ENCODE data around the gene RBBP6. TPM values are rescaled to one million over a fixed set of nuclear protein-coding genes. Genes with fewer than 3 reads are reported as not detected.

Gene RBBP6
- total and polyA plus RNA-seq, 4 donors = 25.1 to 93.3 (median 37.0) TPM

DNA sequence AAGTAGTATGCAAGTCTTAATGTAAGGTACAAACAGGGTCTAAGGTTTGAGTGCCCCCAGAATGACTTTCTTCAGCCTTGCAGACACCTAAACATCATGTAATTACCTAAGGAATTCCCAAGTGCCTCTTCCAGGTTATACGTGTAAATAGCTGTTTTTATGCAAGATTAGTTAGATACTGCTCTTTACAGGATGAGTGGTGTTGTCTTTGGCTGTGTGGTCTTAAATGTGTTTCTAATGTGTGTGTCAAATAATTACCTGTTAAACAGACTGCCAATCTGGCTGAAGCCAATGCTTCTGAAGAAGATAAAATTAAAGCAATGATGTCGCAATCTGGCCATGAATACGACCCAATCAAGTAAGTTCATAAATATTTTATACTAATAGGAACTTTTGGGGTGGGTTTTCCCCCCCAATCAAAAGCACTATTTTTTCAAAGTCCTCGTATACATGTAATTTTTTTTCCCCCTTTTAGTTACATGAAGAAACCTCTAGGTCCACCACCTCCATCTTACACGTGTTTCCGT lies 16.0 kb downstream of the RBBP6 start:
- DNase-seq (no peak), ATAC-seq (ENCODE audit: insufficient read depth, low FRiP score) (no peak)
- H3K36me3 ChIP-seq (ENCODE audit: control insufficient read depth in 4 of 4, insufficient read depth in 4 of 4, low read length in 4 of 4) = peaks cover 3 to 34% (median 17%) of the 10 kb centered on the region in 4 donors
- H3K9ac ChIP-seq (ENCODE audit: insufficient read depth in 1 of 2, low read length in 2 of 2) = no peak overlapping the region
- H3K4me1 ChIP-seq (ENCODE audit: control insufficient read depth in 5 of 5, insufficient read depth in 5 of 5, low read length in 5 of 5) = no peaks in the 10 kb centered on the region
- 92 to 93% methylated on average over 6 of the region's 6 CpGs for WGBS, 2 donors
- no peaks in the 10 kb centered on the region for H3K9me3 ChIP-seq (ENCODE audit: control insufficient read depth in 4 of 4, insufficient read depth in 3 of 4, low read length in 3 of 4)
- no peaks in the 10 kb centered on the region for H3K27me3 ChIP-seq (ENCODE audit: control insufficient read depth in 3 of 3, insufficient read depth in 3 of 3, low read length in 2 of 3)
- no peak for TF ChIP-seq CTCF (IDR thresholded peaks at IDR 0.05; ENCODE audit: control extremely low read depth, extremely low read depth)
- H3K27ac ChIP-seq (ENCODE audit: low read depth in 1 of 2, low read length in 1 of 2) = no peak overlapping the region
- H3K4me3 ChIP-seq = no peak overlapping the region

GRCh38 chr16:24562811-24563210 lies 23.4 kb downstream of the RBBP6 start:
- no peak for ATAC-seq (ENCODE audit: insufficient read depth, low FRiP score)
- H3K4me3 ChIP-seq = no peak overlapping the region
- H3K36me3 ChIP-seq (ENCODE audit: control insufficient read depth in 4 of 4, insufficient read depth in 4 of 4, low read length in 4 of 4) = peaks cover 23 to 76% (median 49%) of the 10 kb centered on the region in 4 donors
- no peak for TF ChIP-seq CTCF (IDR thresholded peaks at IDR 0.05; ENCODE audit: control extremely low read depth, extremely low read depth)
- H3K4me1 ChIP-seq (ENCODE audit: control insufficient read depth in 5 of 5, insufficient read depth in 5 of 5, low read length in 5 of 5) = no peaks in the 10 kb centered on the region
- DNase-seq = no peak
- H3K27me3 ChIP-seq (ENCODE audit: control insufficient read depth in 3 of 3, insufficient read depth in 3 of 3, low read length in 2 of 3) = no peaks in the 10 kb centered on the region
- no peak overlapping the region for H3K27ac ChIP-seq (ENCODE audit: low read depth in 1 of 2, low read length in 1 of 2)
- no peaks in the 10 kb centered on the region for H3K9me3 ChIP-seq (ENCODE audit: control insufficient read depth in 4 of 4, insufficient read depth in 3 of 4, low read length in 3 of 4)
- H3K9ac ChIP-seq (ENCODE audit: insufficient read depth in 1 of 2, low read length in 2 of 2) = no peak overlapping the region

GRCh38 chr16:24568392-24568791 lies 29.0 kb downstream of the RBBP6 start:
- DNase-seq (peak in 2 of 3 donors; percentile 15 to 19), ATAC-seq (ENCODE audit: insufficient read depth, low FRiP score) (no peak)
- peaks cover 0 to 2% (median under 1%) of the 10 kb centered on the region in 4 donors for H3K9me3 ChIP-seq (ENCODE audit: control insufficient read depth in 4 of 4, insufficient read depth in 3 of 4, low read length in 3 of 4)
- 83 to 90% methylated on average over 4 of the region's 4 CpGs for WGBS, 2 donors
- no peak for TF ChIP-seq CTCF (IDR thresholded peaks at IDR 0.05; ENCODE audit: control extremely low read depth, extremely low read depth)
- no peak overlapping the region for H3K4me3 ChIP-seq
- H3K36me3 ChIP-seq (ENCODE audit: control insufficient read depth in 4 of 4, insufficient read depth in 4 of 4, low read length in 4 of 4) = peaks cover 26 to 78% (median 62%) of the 10 kb centered on the region in 4 donors
- H3K27ac ChIP-seq (ENCODE audit: low read depth in 1 of 2, low read length in 1 of 2) = no peak overlapping the region
- no peaks in the 10 kb centered on the region for H3K4me1 ChIP-seq (ENCODE audit: control insufficient read depth in 5 of 5, insufficient read depth in 5 of 5, low read length in 5 of 5)
- H3K9ac ChIP-seq (ENCODE audit: insufficient read depth in 1 of 2, low read length in 2 of 2) = no peak overlapping the region
- no peaks in the 10 kb centered on the region for H3K27me3 ChIP-seq (ENCODE audit: control insufficient read depth in 3 of 3, insufficient read depth in 3 of 3, low read length in 2 of 3)

GRCh38 chr16:24571096-24571495 lies 31.7 kb downstream of the RBBP6 start:
- 68 to 89% methylated on average over 6 of the region's 6 CpGs for WGBS, 2 donors
- ATAC-seq (ENCODE audit: insufficient read depth, low FRiP score) (no peak), DNase-seq (no peak)
- peaks cover 0 to 2% (median under 1%) of the 10 kb centered on the region in 4 donors for H3K9me3 ChIP-seq (ENCODE audit: control insufficient read depth in 4 of 4, insufficient read depth in 3 of 4, low read length in 3 of 4)
- H3K36me3 ChIP-seq (ENCODE audit: control insufficient read depth in 4 of 4, insufficient read depth in 4 of 4, low read length in 4 of 4) = peaks cover 16 to 54% (median 46%) of the 10 kb centered on the region in 4 donors
- no peak for TF ChIP-seq CTCF (IDR thresholded peaks at IDR 0.05; ENCODE audit: control extremely low read depth, extremely low read depth)
- no peak overlapping the region for H3K9ac ChIP-seq (ENCODE audit: insufficient read depth in 1 of 2, low read length in 2 of 2)
- H3K27me3 ChIP-seq (ENCODE audit: control insufficient read depth in 3 of 3, insufficient read depth in 3 of 3, low read length in 2 of 3) = no peaks in the 10 kb centered on the region
- no peaks in the 10 kb centered on the region for H3K4me1 ChIP-seq (ENCODE audit: control insufficient read depth in 5 of 5, insufficient read depth in 5 of 5, low read length in 5 of 5)
- no peak overlapping the region for H3K4me3 ChIP-seq
- no peak overlapping the region for H3K27ac ChIP-seq (ENCODE audit: low read depth in 1 of 2, low read length in 1 of 2)

All from lung (tissue), 12 donors.